ENCODE data around the gene ARHGEF40. TPM values are rescaled to one million over a fixed set of nuclear protein-coding genes. Genes with fewer than 3 reads are reported as not detected.

Gene ARHGEF40
- total and polyA plus RNA-seq, 10 of the 15 experiments (the other 5 are each of a cell fraction or from before 2014, with no cell fraction given): 0.03 to 0.31 (median 0.08) TPM; not detected in 2

DNA sequence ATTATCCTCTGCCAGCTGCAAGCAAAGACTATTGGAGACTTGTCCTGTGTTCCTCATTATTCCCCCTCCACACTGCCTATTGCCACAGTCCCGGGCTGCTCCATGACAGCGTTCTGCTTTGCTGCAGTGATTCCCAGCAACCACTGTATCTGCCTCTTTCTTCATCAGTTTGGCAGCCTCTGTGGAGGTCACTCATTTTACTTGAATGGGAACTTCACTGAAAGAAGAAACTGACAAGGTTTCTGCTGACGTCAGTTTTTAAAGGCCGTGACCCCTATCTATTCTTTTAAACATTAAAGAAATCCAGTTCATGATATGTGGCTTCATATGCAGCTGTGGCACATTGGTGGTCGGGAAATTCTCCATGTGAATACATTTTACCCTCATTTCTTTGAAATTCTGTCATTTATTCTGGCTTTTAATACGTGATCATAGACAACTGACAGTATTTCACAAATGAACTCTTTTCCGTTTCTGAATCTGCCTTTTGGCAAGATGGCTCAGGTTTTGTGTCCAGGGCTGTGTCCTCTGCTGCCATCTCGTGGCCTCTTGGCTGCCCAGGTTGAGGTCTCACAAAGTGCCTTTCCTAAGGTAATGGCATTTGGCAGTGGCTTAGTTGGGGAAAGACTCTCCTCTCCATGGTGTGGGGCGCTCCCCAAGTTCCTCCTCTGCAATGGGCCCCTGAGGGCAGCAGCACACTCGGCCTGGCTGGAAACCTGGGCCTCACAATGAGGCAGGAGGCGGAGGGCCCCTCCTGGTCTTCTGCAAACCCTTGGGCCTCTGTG, 36.6 kb downstream of the ARHGEF40 start (continued):
- TF ChIP-seq NFYA (IDR thresholded peaks at IDR 0.05; ENCODE audit: borderline replicate concordance, low read depth, low read length) (no peak), NR2C1 (IDR thresholded peaks at IDR 0.05) (0 out of 2 replicates have a peak, but pooled peaks have one; percentile 35), JUND (IDR thresholded peaks at IDR 0.05; ENCODE audit: low read depth, low read length) (no peak), PML (IDR thresholded peaks at IDR 0.05; ENCODE audit: low read length) (no peak), FOS (IDR thresholded peaks at IDR 0.05; ENCODE audit: borderline replicate concordance, extremely low read depth, insufficient read length) (no peak), E2F4 (IDR thresholded peaks at IDR 0.05; ENCODE audit: low read depth, low read length) (no peak), ZNF622 (IDR thresholded peaks at IDR 0.05) (no peak), NR2F1 (conservative IDR thresholded peaks at IDR 0.05) (peak; percentile 91), RCOR1 (conservative IDR thresholded peaks at IDR 0.05; ENCODE audit: low read depth, low read length) (no peak), TAF1 (IDR thresholded peaks at IDR 0.05; ENCODE audit: borderline replicate concordance, low read depth, low read length) (no peak), SMAD1 (IDR thresholded peaks at IDR 0.05; ENCODE audit: low read depth, partially characterized antibody) (no peak), SREBF1 (IDR thresholded peaks at IDR 0.05; ENCODE audit: low read length) (no peak), PKNOX1 (IDR thresholded peaks at IDR 0.05) (peak; percentile 34; the same call in 1 of the 2 replicates), ATF2 (IDR thresholded peaks at IDR 0.05; ENCODE audit: low read length) (no peak), HDGF (IDR thresholded peaks at IDR 0.05) (no peak), SMC3 (IDR thresholded peaks at IDR 0.05; ENCODE audit: borderline replicate concordance, low read length) (peak; percentile 86), IKZF2 (IDR thresholded peaks at IDR 0.05) (no peak), MEF2A (IDR thresholded peaks at IDR 0.05; ENCODE audit: insufficient read depth, low read depth, low read length) (no peak), HDAC2 (IDR thresholded peaks at IDR 0.05) (no peak), RBBP5 (conservative IDR thresholded peaks at IDR 0.05) (no peak), YY1 (IDR thresholded peaks at IDR 0.05; ENCODE audit: low read depth, low read length) (peak; percentile 90), CBX3 (IDR thresholded peaks at IDR 0.05; ENCODE audit: borderline replicate concordance, low read depth) (no peak), DPF2 (IDR thresholded peaks at IDR 0.05) (no peak), SMAD5 (IDR thresholded peaks at IDR 0.05; ENCODE audit: low read depth) (no peak), EZH2 (IDR thresholded peaks at IDR 0.05; ENCODE audit: borderline replicate concordance, control insufficient read depth, low read depth, low read length) (no peak)
- TF ChIP-seq, protein P1, sequence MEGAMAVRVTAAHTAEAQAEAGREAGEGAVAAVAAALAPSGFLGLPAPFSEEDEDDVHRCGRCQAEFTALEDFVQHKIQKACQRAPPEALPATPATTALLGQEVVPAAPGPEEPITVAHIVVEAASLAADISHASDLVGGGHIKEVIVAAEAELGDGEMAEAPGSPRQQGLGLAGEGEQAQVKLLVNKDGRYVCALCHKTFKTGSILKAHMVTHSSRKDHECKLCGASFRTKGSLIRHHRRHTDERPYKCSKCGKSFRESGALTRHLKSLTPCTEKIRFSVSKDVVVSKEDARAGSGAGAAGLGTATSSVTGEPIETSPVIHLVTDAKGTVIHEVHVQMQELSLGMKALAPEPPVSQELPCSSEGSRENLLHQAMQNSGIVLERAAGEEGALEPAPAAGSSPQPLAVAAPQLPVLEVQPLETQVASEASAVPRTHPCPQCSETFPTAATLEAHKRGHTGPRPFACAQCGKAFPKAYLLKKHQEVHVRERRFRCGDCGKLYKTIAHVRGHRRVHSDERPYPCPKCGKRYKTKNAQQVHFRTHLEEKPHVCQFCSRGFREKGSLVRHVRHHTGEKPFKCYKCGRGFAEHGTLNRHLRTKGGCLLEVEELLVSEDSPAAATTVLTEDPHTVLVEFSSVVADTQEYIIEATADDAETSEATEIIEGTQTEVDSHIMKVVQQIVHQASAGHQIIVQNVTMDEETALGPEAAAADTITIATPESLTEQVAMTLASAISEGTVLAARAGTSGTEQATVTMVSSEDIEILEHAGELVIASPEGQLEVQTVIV (IDR thresholded peaks at IDR 0.05; ENCODE audit: borderline replicate concordance, partially characterized antibody): no peak
- TF ChIP-seq, protein P2, sequence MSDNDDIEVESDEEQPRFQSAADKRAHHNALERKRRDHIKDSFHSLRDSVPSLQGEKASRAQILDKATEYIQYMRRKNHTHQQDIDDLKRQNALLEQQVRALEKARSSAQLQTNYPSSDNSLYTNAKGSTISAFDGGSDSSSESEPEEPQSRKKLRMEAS (IDR thresholded peaks at IDR 0.05; ENCODE audit: low read depth, low read length): no peak

Data from GM12878 (cell line).